Activated effector memory CD4-positive, alpha-beta T cell treated with Interleukin-2 at 50 U/mL for 16 hours (primary cell): ENCODE measurements around the gene NTM.

Experiments
- DNase-seq: peaks from one replicate; pipeline ENCODE4 v3.0.0-alpha.2; 2020

NTM gene

DNA sequence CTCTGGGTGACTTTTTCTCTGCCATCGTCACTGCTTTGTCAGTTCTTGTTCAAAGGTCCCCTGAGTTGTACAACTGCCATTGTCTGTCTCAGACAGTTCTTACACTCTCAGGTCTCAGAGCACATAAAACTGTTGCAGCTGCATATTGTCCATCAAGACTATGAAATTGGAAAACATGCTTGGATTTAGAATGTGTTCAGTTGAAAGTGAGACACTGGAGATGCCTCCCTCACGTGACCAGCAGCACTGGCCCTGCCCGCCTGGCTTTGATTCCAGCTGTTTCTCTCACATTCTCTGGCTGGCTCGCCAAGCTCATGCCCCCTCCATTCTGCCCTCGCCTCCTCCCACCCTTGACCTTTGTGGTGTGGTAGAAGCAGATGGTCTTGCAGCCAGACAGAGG is 244.2 kb downstream of the NTM start:
- no peak for DNase-seq

GRCh38 chr11:131615611-131616010 is 245.2 kb downstream of the NTM start:
- no peak for DNase-seq

- DNase-seq = no peak
Observed at GRCh38 chr11:131616481-131617140, 246.2 kb downstream of the NTM start.

- DNase-seq = no peak
Observed at GRCh38 chr11:131618201-131618600, 247.8 kb downstream of the NTM start.

DNA sequence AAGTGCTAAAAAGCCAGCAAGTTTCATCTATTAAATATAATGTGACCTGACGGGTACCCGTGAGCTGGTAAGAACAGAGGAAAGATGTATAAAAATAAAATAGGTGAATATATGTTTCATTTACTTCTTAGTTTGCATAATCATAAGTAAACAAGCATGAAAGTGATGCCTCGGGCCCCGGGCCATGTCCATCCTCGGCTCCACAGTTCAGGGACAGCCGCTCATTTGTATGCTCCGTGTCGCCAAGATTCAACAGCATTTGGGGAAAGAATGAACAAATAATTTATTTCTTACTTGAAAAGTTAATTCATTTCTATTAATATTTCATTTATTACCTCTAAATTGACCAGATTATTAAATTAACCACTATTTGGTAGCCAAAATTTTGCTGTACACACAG is 251.8 kb downstream of the NTM start:
- no peak for DNase-seq

- DNase-seq = no peak
Observed at GRCh38 chr11:131624531-131624930, 254.1 kb downstream of the NTM start.

DNA sequence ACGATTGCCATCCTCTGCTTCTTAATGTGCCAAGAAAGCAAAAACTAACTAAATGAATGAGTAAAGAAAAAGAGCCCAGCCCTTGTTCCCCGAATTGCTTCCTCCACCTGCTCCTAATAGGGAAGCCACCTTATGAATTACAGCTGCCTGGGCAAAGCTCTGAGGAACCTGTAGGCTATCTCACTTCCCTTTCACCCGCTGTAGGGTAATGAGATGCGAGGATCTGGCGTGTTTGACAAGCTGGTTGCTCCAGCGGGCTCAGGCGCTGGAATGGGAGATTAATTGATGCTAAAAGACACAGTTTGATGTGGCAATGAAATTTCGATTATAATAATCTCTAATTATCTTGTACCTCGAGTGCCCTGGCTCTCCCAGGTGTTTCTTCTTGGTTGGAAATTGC is 256.4 kb downstream of the NTM start:
- DNase-seq = no peak

DNA sequence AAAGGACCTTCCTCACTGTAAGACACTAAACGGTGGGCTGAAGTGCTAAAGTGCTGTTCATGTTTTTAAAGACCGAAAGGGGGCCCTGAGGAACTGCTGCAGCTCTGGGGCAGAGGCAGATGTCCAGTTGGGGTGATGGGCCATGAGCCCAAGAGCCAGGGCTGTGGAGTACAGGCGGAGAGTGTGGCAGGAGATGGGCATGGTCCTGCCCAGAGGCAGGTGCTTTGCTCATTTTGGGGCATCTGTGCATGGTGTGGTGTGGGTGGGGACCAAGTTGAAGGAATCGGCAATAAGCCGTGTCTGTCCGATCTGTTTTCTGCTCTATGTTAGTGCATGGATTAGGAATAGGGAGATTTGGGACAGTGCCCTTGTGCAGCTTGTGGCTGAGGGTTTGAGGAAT is 258.3 kb downstream of the NTM start:
- DNase-seq = no peak

DNA sequence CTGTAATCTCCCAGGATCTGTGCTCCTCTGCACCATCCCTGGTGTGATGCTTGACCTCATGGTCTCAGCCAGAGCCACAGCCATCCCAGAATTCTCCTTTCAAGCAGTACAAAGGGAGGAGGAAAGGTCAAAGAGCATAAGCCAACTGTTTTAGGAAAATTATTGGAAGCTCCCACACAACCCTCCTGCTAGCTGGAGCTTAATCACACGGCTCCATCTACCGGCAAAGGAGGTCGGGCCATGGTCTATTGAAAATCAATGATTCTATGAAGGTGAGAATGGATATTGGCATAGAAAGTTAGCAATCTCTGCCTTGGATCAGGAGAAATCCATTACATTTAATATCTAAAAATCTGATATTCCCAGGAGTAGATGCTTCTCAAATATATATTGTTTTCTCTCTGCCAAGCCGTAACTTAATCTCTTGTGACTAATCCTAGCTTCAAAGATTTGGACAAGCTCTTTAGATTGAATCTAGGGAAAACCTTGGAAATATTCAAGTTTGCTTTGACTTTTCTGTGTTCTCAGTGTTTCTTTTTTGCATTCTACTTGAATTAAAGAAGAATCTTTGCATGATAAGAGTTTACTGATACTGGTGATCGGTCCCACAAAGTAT is 259.6 kb downstream of the NTM start:
- DNase-seq = no peak

- no peak for DNase-seq
Observed at GRCh38 chr11:131632971-131633370, 262.6 kb downstream of the NTM start.

- no peak for DNase-seq
Observed at GRCh38 chr11:131633921-131634715, 263.7 kb downstream of the NTM start.

DNA sequence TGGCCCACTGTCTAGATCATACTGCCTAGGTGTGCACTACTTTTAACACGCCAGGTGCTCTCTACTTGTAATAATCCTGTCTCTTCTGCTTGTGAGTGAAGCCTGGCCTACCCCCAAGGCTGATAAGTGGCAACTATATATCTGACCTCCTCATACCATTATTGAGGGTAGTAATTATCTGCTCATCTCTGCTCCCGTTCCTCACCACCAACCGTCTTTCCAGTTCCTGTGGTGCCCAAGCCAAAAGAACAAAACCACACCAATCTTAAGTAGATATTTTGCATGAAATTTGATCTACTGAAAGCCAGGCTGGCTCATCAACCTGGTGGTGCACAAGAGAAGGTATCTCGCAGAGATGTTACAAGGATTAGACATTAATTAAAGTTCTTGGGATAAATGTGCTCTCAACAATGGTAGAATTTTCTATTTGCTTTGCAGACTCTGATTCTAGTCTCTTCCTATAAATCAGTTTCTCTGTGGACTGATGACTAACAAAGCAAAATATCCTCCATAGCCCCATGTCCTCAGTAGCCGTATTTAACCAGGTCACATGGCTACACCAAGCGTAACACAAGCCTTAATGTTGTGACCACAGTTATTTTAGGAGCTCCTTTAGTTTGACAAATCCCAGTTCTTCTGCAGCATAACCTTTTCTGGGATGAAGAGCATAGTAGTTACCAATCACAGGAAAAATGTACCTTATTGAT is 267.2 kb downstream of the NTM start:
- no peak for DNase-seq

DNA sequence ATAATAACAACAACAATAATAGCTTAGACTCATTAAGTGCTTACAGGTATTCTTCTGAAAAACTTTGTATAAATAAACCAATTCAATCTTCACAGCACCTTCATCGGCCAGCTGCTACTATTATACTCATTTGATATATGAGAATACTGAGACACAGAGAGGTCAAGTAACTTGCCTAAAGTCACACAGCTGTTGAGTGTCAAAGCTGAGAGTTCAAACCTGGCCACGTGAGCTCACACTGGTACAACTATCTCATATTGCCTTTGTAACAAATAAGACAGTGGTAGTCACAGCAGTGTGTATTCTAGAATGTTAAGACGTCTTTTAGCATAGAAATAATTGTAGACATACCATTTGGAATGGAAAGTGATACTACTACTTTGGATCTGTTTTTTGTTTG is 268.5 kb downstream of the NTM start:
- DNase-seq = no peak

DNA sequence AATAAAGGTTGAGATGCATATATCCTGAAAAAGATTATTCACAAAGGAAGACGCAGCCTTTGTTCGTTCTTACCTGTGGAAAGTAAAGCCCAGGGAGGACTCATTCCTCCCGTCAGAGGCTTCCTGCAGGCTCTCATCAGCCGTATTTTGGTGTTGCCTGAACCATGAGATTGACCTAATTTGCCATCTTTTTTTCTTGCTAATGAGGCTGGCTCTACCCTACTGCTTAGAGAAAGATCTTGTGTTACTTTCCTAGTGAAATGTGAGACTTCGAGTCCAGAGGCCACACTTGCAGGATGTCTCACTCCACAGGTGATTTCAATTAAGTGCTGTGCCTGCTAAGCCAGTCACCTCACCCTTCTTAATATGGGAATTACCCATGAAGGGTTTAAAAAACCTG is 269.9 kb downstream of the NTM start:
- no peak for DNase-seq

DNA sequence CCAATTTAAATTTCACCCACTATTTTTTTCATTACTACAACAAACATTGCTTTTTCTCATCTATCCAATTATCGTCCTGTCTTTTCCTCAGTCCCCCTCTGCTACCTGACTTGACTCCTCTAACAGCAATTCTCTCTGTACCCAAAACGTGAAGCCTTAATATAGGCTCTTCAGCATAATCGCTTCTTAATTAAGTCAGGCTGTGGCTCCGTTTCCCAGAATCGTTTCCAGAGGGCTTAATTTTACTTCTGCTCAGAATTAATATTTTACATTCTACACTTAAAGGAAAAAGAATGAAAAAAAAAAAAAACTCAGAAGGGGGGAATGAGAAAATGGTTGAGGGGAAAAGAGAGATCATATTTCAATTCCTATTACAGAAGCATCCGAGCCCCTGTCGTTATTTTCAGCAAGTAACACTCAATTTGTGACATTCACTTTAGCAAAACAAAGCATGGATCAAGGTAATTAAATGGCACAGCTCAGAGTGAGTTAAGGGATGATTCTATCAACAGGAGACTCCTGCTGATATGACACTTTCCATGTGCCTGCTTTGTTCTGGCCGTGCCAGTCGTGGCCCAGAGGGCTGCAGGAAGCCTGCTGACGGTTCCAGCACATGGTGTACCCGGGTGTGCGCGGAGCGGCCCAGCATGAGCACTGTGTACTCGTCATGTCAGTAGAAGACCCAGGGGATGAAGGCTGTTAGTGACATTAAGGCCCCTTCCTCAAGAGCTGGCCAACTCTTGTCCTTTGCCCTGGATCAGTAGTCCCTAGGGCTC is 272.5 kb downstream of the NTM start:
- DNase-seq = no peak

GRCh38 chr11:131644204-131644795 is 273.9 kb downstream of the NTM start:
- no peak for DNase-seq

- no peak for DNase-seq
Observed at GRCh38 chr11:131645237-131645636, 274.8 kb downstream of the NTM start.

DNA sequence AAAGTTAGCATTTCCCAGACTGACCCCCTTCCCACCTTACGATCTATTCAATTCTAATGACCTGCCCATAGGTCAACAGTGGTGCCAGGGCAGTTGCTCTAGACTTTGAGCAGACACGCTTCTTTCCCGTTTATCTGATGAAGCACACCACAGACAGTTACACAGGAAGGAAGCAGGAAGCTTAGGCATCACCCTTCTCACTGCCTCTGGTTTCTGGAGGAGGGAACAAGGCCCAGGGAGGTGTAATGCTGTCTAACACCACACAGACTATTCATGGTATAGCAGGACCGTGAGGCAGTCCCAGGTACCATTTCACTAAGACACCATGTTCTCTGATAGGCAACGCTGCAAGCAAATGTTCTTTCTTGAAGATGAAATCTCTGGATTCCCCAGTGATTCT is 279.4 kb downstream of the NTM start:
- DNase-seq = no peak

GRCh38 chr11:131652231-131652630 is 281.8 kb downstream of the NTM start:
- no peak for DNase-seq

GRCh38 chr11:131653260-131653659 is 282.8 kb downstream of the NTM start:
- DNase-seq = no peak

- no peak for DNase-seq
Observed at GRCh38 chr11:131654849-131655248, 284.4 kb downstream of the NTM start.

GRCh38 chr11:131656179-131656838 is 285.9 kb downstream of the NTM start:
- no peak for DNase-seq
